A549 (cell line): ENCODE measurements around the gene MINDY2. TPM values are rescaled to one million over a fixed set of nuclear protein-coding genes. Genes with fewer than 3 reads are reported as not detected.
"Not testable (repeated sequence)": the region's sequence is repeated elsewhere in the genome, so short reads cannot be mapped to it uniquely, and the experiment has no call there.

Experiments
- ATAC-seq, 2 experiments: fragments of 200-7000 bp in 1 of 2; fragments of >200 bp in 1 of 2; cut with Nextera tagmentation in 1 of 2; cut with Tn5 transposase in 1 of 2; 3 replicates each; pipeline versions ENCODE4 v1.8.0 to v1.9.1; 2018 to 2020; ENCODE audit warnings: mild to moderate bottlenecking in 1 of 2, moderate library complexity in 1 of 2
- CTCF ChIA-PET: fragments of 300-600 bp; sonication (Branson Sonifier 250); formaldehyde crosslinking; extraction: SDS; loops from one replicate; lab custom pipeline; 2021; ENCODE audit warnings: antibody characterized with exemption, inconsistent platforms; lab: Yijun Ruan, JAX
- POLR2A ChIA-PET: fragments of 350-600 bp; formaldehyde crosslinking; extraction: SDS; loops from one replicate; lab custom pipeline; 2021; ENCODE audit warnings: antibody characterized with exemption, inconsistent platforms; lab: Yijun Ruan, JAX
- DNase-seq, 2 experiments: peaks; one replicate each; pipeline versions ENCODE4 v3.0.0 to v3.0.0-alpha.2; 2011 to 2016; ENCODE audit warnings: low read depth in 1 of 2, low spot score in 1 of 2
- FAIRE-seq: peaks from 2 replicates; lab custom pipeline; 2011; peaks lifted over from hg19 to GRCh38; lab: Jason Lieb, UNC
- H3K27ac ChIP-seq, 2 experiments: fragments of >200 bp; sonication (Bioruptor Twin); formaldehyde crosslinking; 3 replicates each; pipeline ENCODE4 v1.5.1; 2016 to 2017
- H3K4me1 ChIP-seq: fragments of >200 bp; sonication (Bioruptor Twin); formaldehyde crosslinking; 3 replicates; pipeline ENCODE4 v1.6.1; 2016
- H3K4me2 ChIP-seq: fragments of >200 bp; sonication (Bioruptor Twin); formaldehyde crosslinking; 3 replicates; pipeline ENCODE4 v1.6.1; 2016
- H3K4me3 ChIP-seq: fragments of >200 bp; sonication (Bioruptor Twin); formaldehyde crosslinking; 3 replicates; pipeline ENCODE4 v1.5.1; 2016
- H3K9me3 ChIP-seq: fragments of >200 bp; sonication (Bioruptor Twin); formaldehyde crosslinking; 3 replicates; pipeline ENCODE4 v1.6.1; 2016
- BHLHE40 ChIP-seq: IDR thresholded peaks from 2 replicates; pipeline ENCODE4 v1.6.1; 2012; ENCODE audit warnings: low read depth, low read length, inconsistent platforms
- CEBPB ChIP-seq, 2 experiments: fragments of >200 bp in 1 of 2; sonication (Bioruptor Twin) in 1 of 2; formaldehyde crosslinking in 1 of 2; IDR thresholded peaks; 2 replicates each; pipeline ENCODE4 v1.6.1; 2012 to 2016
- FOXS1 ChIP-seq: fragments of 250-450 bp; sonication (Bioruptor Pico); IDR thresholded peaks from 2 replicates; pipeline ENCODE4 v1.5.0; 2020; ENCODE audit warnings: mild to moderate bottlenecking, moderate library complexity
- HDAC2 ChIP-seq: fragments of 200-600 bp; sonication (generic); IDR thresholded peaks from 2 replicates; pipeline ENCODE4 v1.6.1; 2016
- HOXA7 ChIP-seq: fragments of 250-450 bp; sonication (Bioruptor Pico); IDR thresholded peaks from 2 replicates; pipeline ENCODE4 v1.5.0; 2020; ENCODE audit warnings: mild to moderate bottlenecking, moderate library complexity
- HOXB13 ChIP-seq: fragments of 250-450 bp; sonication (Bioruptor Pico); IDR thresholded peaks from 2 replicates; pipeline ENCODE4 v1.5.0; 2020; ENCODE audit warnings: low read depth, mild to moderate bottlenecking, moderate library complexity
- MAFK ChIP-seq: fragments of 450-650 bp; IDR thresholded peaks from 2 replicates; pipeline ENCODE4 v1.6.1; 2014; ENCODE audit not compliant: partially characterized antibody
- MYC ChIP-seq: IDR thresholded peaks from 2 replicates; pipeline ENCODE4 v1.6.1; 2012; ENCODE audit warnings: mild to moderate bottlenecking, inconsistent platforms, low read length, improper control_type of control experiment, borderline replicate concordance
- RNF2 ChIP-seq: fragments of 200-600 bp; sonication (generic); IDR thresholded peaks from 2 replicates; pipeline ENCODE4 v1.6.1; 2016; ENCODE audit warnings: low read depth, mild to moderate bottlenecking, antibody characterized with exemption, moderate library complexity, borderline replicate concordance
- TP53 ChIP-seq: fragments of 250-450 bp; sonication (Bioruptor Pico); IDR thresholded peaks from 2 replicates; pipeline ENCODE4 v1.5.0; 2021; ENCODE audit warnings: mild to moderate bottlenecking, moderate library complexity
- ZSCAN20 ChIP-seq: fragments of 250-450 bp; sonication (Bioruptor Pico); IDR thresholded peaks from 2 replicates; pipeline ENCODE4 v1.8.0; 2022; ENCODE audit warnings: mild to moderate bottlenecking, moderate library complexity
- WGBS: methylation state at CpG from one replicate; pipeline ENCODE4 v1.1.6; 2017; ENCODE audit errors: missing lambda C conversion rate; 5-methylcytosine and 5-hydroxymethylcytosine counted together
- polyA plus RNA-seq, 4 experiments: library from polyadenylated mRNA; depleted of rRNA in 3 of 4; stranded (reverse); fragments of >200 nt; fragmentation: RNase III in 1 of 4; extraction: RNeasy Plus Mini Kit Qiagen cat#74134 plus additional on column Dnase treatment in 1 of 4; gene quantifications; 2 replicates in 3 of 4; 3 replicates in 1 of 4; pipeline ENCODE4 v1.2.3, GENCODE V29; 2011 to 2017
- TF ChIP-seq, protein P1 (sequence below): fragments of >200 bp; sonication (Bioruptor Twin); formaldehyde crosslinking; IDR thresholded peaks from 3 replicates; pipeline ENCODE4 v1.5.1; 2016
- TF ChIP-seq, protein P2 (sequence below): fragments of 200-600 bp; sonication (generic); IDR thresholded peaks from 2 replicates; pipeline ENCODE4 v1.6.1; 2016; ENCODE audit warnings: antibody characterized with exemption, mild to moderate bottlenecking, moderate library complexity

MINDY2 gene
- polyA plus RNA-seq, 2 of the 4 experiments (the other 2 are of a cell fraction), result 4.7 to 7.0 TPM

DNA sequence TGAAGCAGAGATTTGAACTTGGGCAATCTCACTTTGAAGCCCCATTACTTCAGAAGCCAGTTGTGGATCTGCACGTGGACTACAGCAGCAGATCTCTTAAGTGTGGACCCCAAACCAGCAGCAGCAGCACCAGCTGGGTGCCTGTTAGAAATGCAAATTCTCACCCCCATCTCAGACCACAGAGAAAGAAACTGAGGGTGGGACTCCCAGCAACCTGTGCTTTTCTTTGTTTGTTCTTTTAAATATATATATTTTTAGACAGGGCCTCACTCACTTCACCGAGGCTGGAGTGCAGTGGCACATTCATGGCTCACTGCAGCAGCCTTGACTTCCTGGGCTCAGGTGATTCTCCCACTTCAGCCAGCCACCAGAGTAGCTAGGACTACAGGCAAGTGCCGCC lies 109.2 kb downstream of the MINDY2 start:
- TF ChIP-seq BHLHE40 (no peak), RNF2 (no peak), HDAC2 (no peak), HOXB13 (CRISPR knock-in tag) (no peak)
- Histone ChIP-seq H3K4me1 (no peaks in the 10 kb centered on the region), H3K9me3 (no peaks in the 10 kb centered on the region), H3K27ac (no peak overlapping the region), H3K4me3 (no peak overlapping the region), H3K4me2 (no peak overlapping the region)
- ChIA-PET CTCF (interaction anchor here (1.7 to 3.2 kb wide), 2 partner anchors 15 to 26 kb away, joined by 4 to 11 read pairs; no protein-coding TSS in a partner anchor), POLR2A (no interaction called here)
- FAIRE-seq, result no peak
- WGBS, result 82% methylated on average over 3 of the region's 3 CpGs
- no peak for DNase-seq
- ATAC-seq, result no peak

DNA sequence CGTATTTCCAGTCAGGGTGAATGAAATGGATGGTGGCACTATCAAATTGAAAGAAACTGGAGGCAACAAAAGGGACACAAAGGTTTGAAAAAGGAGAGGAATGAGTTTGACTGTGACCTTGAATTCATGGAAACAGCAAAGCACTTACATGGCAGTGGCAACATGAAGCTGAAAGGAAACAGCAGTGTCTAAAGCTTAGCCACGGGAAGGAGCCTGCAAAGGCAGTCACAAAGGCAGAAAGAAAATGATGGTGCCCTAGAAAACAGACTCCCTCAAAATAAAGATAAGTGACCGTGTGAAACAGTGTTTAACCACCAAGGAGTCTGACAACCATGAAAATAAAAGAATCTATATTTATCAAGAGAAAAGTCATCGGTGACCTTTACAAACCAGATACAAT lies 111.1 kb downstream of the MINDY2 start:
- Histone ChIP-seq H3K4me2 (no peak overlapping the region), H3K9me3 (no peaks in the 10 kb centered on the region), H3K27ac (no peak overlapping the region), H3K4me1 (no peaks in the 10 kb centered on the region), H3K4me3 (no peak overlapping the region)
- POLR2A ChIA-PET, result no interaction called here
- no peak for DNase-seq
- 91% methylated on average over 4 of the region's 4 CpGs for WGBS
- TF ChIP-seq FOXS1 (CRISPR knock-in tag), result no peak
- TF ChIP-seq, all 56 proteins: peak for 0
- CTCF ChIA-PET, result interaction anchor here (0.5 to 3.2 kb wide), 2 partner anchors 17 to 75 kb away, joined by 4 to 11 read pairs; no protein-coding TSS in a partner anchor
- ATAC-seq (no peak), FAIRE-seq (no peak)

DNA sequence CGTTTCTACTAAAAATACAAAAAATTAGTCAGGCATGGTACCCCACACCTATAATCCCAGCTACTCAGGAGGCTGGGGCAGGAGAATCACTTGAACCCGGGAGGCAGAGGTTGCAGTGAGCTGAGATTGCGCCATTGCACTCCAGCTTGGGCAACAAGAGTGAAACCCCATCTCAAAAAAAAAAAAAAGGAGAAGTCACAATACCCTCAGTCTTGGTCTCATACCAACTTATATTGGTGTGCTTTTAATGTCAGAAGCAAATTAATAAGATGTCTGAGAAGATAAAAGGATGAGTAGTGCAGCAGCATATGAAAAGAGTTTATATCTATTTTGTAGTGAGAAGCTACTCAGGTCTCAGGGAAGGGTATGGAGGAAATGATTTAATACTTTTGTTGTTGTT lies 112.8 kb downstream of the MINDY2 start:
- POLR2A ChIA-PET, H3K4me2 ChIP-seq, H3K9me3 ChIP-seq, H3K27ac ChIP-seq, FAIRE-seq, H3K4me1 ChIP-seq, DNase-seq, H3K4me3 ChIP-seq, ATAC-seq: not testable (repeated sequence)
- 91% methylated on average over 3 of the region's 3 CpGs for WGBS
- CTCF ChIA-PET, result interaction anchor here (1.5 kb wide), 1 partner anchor 9 kb away, joined by 3 read pairs; no protein-coding TSS in a partner anchor

DNA sequence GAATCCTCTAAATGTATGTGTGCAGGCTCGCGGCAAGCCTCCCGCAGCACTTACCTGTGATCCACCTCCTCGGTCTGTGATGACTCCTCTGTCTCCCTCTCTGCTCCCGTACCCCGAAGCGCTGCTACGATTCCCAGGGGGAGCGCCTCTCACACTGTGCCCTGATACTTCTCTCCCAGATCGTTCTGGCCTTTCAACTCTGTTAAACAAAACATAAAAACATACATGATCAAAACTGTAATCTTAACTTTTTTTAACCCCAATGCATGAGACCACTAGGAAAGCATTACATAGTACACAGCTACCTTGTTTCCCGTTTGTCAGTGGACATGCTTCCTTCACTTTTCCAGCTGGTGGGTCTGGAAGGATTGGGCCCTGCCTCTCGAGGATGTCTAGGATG lies 115.8 kb downstream of the MINDY2 start:
- ChIA-PET CTCF (interaction anchor here (0.9 to 1.6 kb wide), 3 partner anchors 13 to 659 kb away, joined by 4 read pairs; no protein-coding TSS in a partner anchor), POLR2A (no interaction called here)

DNA sequence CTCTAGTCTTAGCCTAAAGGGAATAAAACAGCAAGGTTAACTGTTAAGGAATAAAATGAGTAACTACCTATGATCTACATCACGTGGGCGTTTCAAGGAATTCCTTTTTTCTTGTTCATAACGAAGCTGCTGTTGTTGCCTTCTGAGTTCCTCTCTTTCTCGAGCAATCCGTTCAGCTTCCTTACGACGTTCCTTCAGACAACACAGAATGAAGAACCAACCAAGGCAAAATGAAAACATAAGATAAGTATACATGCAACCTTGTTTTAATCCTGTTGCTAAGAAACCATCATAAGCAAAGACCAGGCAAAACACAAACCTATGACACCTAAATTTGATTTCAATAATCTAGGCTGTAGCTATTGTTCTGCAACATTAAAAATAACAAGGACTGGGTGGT lies 118.3 kb downstream of the MINDY2 start:
- H3K4me2 ChIP-seq, result no peak overlapping the region
- DNase-seq, result no peak
- H3K9me3 ChIP-seq, result no peaks in the 10 kb centered on the region
- no peak overlapping the region for H3K27ac ChIP-seq
- no peak for FAIRE-seq
- H3K4me3 ChIP-seq, result no peak overlapping the region
- ChIA-PET POLR2A (no interaction called here), CTCF (interaction anchor here (1.4 kb wide), 1 partner anchor 23 kb away, joined by 5 read pairs; no protein-coding TSS in a partner anchor)
- ATAC-seq, result no peak
- WGBS, result 94% methylated on average over 7 of the region's 7 CpGs
- no peak for TF ChIP-seq CEBPB (IDR thresholded peaks at IDR 0.05)
- TF ChIP-seq, protein P1, sequence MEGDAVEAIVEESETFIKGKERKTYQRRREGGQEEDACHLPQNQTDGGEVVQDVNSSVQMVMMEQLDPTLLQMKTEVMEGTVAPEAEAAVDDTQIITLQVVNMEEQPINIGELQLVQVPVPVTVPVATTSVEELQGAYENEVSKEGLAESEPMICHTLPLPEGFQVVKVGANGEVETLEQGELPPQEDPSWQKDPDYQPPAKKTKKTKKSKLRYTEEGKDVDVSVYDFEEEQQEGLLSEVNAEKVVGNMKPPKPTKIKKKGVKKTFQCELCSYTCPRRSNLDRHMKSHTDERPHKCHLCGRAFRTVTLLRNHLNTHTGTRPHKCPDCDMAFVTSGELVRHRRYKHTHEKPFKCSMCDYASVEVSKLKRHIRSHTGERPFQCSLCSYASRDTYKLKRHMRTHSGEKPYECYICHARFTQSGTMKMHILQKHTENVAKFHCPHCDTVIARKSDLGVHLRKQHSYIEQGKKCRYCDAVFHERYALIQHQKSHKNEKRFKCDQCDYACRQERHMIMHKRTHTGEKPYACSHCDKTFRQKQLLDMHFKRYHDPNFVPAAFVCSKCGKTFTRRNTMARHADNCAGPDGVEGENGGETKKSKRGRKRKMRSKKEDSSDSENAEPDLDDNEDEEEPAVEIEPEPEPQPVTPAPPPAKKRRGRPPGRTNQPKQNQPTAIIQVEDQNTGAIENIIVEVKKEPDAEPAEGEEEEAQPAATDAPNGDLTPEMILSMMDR, result no peak
- no peak for TF ChIP-seq ZSCAN20
- no peak for TF ChIP-seq MAFK
- no peak for TF ChIP-seq BHLHE40
- TF ChIP-seq, protein P2, sequence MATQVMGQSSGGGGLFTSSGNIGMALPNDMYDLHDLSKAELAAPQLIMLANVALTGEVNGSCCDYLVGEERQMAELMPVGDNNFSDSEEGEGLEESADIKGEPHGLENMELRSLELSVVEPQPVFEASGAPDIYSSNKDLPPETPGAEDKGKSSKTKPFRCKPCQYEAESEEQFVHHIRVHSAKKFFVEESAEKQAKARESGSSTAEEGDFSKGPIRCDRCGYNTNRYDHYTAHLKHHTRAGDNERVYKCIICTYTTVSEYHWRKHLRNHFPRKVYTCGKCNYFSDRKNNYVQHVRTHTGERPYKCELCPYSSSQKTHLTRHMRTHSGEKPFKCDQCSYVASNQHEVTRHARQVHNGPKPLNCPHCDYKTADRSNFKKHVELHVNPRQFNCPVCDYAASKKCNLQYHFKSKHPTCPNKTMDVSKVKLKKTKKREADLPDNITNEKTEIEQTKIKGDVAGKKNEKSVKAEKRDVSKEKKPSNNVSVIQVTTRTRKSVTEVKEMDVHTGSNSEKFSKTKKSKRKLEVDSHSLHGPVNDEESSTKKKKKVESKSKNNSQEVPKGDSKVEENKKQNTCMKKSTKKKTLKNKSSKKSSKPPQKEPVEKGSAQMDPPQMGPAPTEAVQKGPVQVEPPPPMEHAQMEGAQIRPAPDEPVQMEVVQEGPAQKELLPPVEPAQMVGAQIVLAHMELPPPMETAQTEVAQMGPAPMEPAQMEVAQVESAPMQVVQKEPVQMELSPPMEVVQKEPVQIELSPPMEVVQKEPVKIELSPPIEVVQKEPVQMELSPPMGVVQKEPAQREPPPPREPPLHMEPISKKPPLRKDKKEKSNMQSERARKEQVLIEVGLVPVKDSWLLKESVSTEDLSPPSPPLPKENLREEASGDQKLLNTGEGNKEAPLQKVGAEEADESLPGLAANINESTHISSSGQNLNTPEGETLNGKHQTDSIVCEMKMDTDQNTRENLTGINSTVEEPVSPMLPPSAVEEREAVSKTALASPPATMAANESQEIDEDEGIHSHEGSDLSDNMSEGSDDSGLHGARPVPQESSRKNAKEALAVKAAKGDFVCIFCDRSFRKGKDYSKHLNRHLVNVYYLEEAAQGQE, result no peak
- no peak for TF ChIP-seq TP53
- no peak for TF ChIP-seq HDAC2
- TF ChIP-seq MYC, result no peak
- TF ChIP-seq HOXA7 (CRISPR knock-in tag), result no peak
- TF ChIP-seq, all 56 proteins: peak for 0
- H3K4me1 ChIP-seq, result no peaks in the 10 kb centered on the region

More for the DNA sequence above, 115.8 kb downstream of the MINDY2 start:
- 97% methylated on average over 12 of the region's 12 CpGs for WGBS
- Histone ChIP-seq H3K9me3 (no peaks in the 10 kb centered on the region), H3K4me2 (no peak overlapping the region), H3K4me1 (no peaks in the 10 kb centered on the region), H3K4me3 (no peak overlapping the region), H3K27ac (no peak overlapping the region)
- ATAC-seq (no peak), DNase-seq (no peak), FAIRE-seq (no peak)
- TF ChIP-seq MAFK, result no peak
